Liver (tissue), 9 donors: Measurements from ENCODE around the gene PGC. TPM values are rescaled to one million over a fixed set of nuclear protein-coding genes. Genes with fewer than 3 reads are reported as not detected.

Experiments used
- DNase-seq: peaks from one replicate; pipeline ENCODE4 v3.0.0-alpha.2; 2017; ENCODE audit warnings: low spot score
- H3K27ac ChIP-seq, 2 donors: one replicate each; pipeline ENCODE4 v1.7.0; 2013; ENCODE audit warnings: inconsistent platforms in 2 of 2, low read length in 2 of 2, control low read depth in 1 of 2, low read depth in 1 of 2, mild to moderate bottlenecking in 1 of 2
- H3K27me3 ChIP-seq, 4 donors: one replicate each; pipeline versions ENCODE4 v1.6.1 to v1.7.0; 2013; ENCODE audit warnings: low read length in 3 of 4, inconsistent platforms in 1 of 4, mild to moderate bottlenecking in 1 of 4, moderate library complexity in 1 of 4; ENCODE audit not compliant: control insufficient read depth in 4 of 4, insufficient read depth in 4 of 4
- H3K36me3 ChIP-seq, 4 donors: one replicate each; pipeline versions ENCODE4 v1.6.1 to v1.7.0; 2013; ENCODE audit warnings: low read length in 3 of 4, mild to moderate bottlenecking in 3 of 4, low read depth in 1 of 4, moderate library complexity in 1 of 4; ENCODE audit not compliant: control insufficient read depth in 4 of 4, insufficient read depth in 3 of 4
- H3K4me1 ChIP-seq, 4 donors: one replicate each; pipeline versions ENCODE4 v1.6.1 to v1.7.0; 2013; ENCODE audit warnings: low read length in 3 of 4, mild to moderate bottlenecking in 3 of 4, moderate library complexity in 1 of 4; ENCODE audit not compliant: control insufficient read depth in 4 of 4, insufficient read depth in 4 of 4
- H3K4me3 ChIP-seq, 3 donors: one replicate each; pipeline versions ENCODE4 v1.6.1 to v1.7.0; 2013; ENCODE audit warnings: low read length in 3 of 3, control low read depth in 1 of 3, low read depth in 1 of 3, mild to moderate bottlenecking in 1 of 3
- H3K9ac ChIP-seq, 2 donors: one replicate each; pipeline ENCODE4 v1.7.0; 2013; ENCODE audit warnings: low read length in 2 of 2, mild to moderate bottlenecking in 2 of 2, moderate library complexity in 2 of 2, control low read depth in 1 of 2, low read depth in 1 of 2
- H3K9me3 ChIP-seq, 4 donors: one replicate each; pipeline versions ENCODE4 v1.6.1 to v1.7.0; 2013; ENCODE audit warnings: low read length in 3 of 4; ENCODE audit not compliant: control insufficient read depth in 4 of 4
- EGR1 ChIP-seq, 2 donors: IDR thresholded peaks; 2 replicates each; pipeline ENCODE4 v1.6.1; 2016 to 2018; ENCODE audit warnings: antibody characterized with exemption in 2 of 2, low read depth in 2 of 2
- FOXA1 ChIP-seq: IDR thresholded peaks from 2 replicates; pipeline ENCODE4 v1.6.1; 2016; ENCODE audit warnings: antibody characterized with exemption
- FOXA2 ChIP-seq: IDR thresholded peaks from 2 replicates; pipeline ENCODE4 v1.6.1; 2016; ENCODE audit warnings: antibody characterized with exemption
- GABPA ChIP-seq, 2 donors: IDR thresholded peaks in 1 of 2; conservative IDR thresholded peaks in 1 of 2; 2 replicates each; pipeline ENCODE4 v1.6.1; 2016; ENCODE audit warnings: antibody characterized with exemption in 2 of 2, mild to moderate bottlenecking in 1 of 2, moderate library complexity in 1 of 2
- HNF4A ChIP-seq, 2 donors: conservative IDR thresholded peaks; 2 replicates each; pipeline ENCODE4 v1.6.1; 2016; ENCODE audit warnings: antibody characterized with exemption in 2 of 2, mild to moderate bottlenecking in 2 of 2
- HNF4G ChIP-seq: IDR thresholded peaks from 2 replicates; pipeline ENCODE4 v1.6.1; 2016; ENCODE audit warnings: antibody characterized with exemption
- JUND ChIP-seq, 2 donors: IDR thresholded peaks; 2 replicates each; pipeline ENCODE4 v1.6.1; 2016; ENCODE audit warnings: antibody characterized with exemption in 2 of 2
- NR2F2 ChIP-seq: IDR thresholded peaks from 2 replicates; pipeline ENCODE4 v1.6.1; 2016; ENCODE audit warnings: antibody characterized with exemption
- RAD21 ChIP-seq, 2 donors: IDR thresholded peaks; 2 replicates each; pipeline ENCODE4 v1.6.1; 2016; ENCODE audit warnings: antibody characterized with exemption in 2 of 2, mild to moderate bottlenecking in 2 of 2
- RXRA ChIP-seq, 2 donors: IDR thresholded peaks; 2 replicates each; pipeline ENCODE4 v1.6.1; 2017 to 2018; ENCODE audit warnings: antibody characterized with exemption in 2 of 2, mild to moderate bottlenecking in 1 of 2
- SP1 ChIP-seq: IDR thresholded peaks from 2 replicates; pipeline ENCODE4 v1.6.1; 2018; ENCODE audit warnings: antibody characterized with exemption, mild to moderate bottlenecking
- TAF1 ChIP-seq: conservative IDR thresholded peaks from 2 replicates; pipeline ENCODE4 v1.6.1; 2016; ENCODE audit warnings: antibody characterized with exemption, mild to moderate bottlenecking
- YY1 ChIP-seq: IDR thresholded peaks from 2 replicates; pipeline ENCODE4 v1.6.1; 2016; ENCODE audit warnings: antibody characterized with exemption, mild to moderate bottlenecking
- WGBS: extraction: QIAGEN DNeasy Blood & Tissue Kit; methylation state at CpG from one replicate; pipeline ENCODE4 v1.1.7; 2013; 5-methylcytosine and 5-hydroxymethylcytosine counted together
- polyA plus RNA-seq, 2 donors: library from polyadenylated mRNA; stranded (reverse) in 1 of 2; unstranded in 1 of 2; fragments of 200-250 nt in 1 of 2; fragments of >200 nt in 1 of 2; fragmentation: Nextera tagmentation in 1 of 2; extraction: Ambion mirVana in 1 of 2; gene quantifications; one replicate each; pipeline versions ENCODE4 v1.2.1 to v1.2.3, GENCODE V29; 2013 to 2015
- total RNA-seq, 2 donors: library from RNA; depleted of rRNA; stranded (reverse); fragments of >200 nt; gene quantifications; one replicate each; pipeline ENCODE4 v1.2.3, GENCODE V29; 2014
- TF ChIP-seq, protein P1 (sequence below): IDR thresholded peaks from 2 replicates; pipeline ENCODE4 v1.6.1; 2016; ENCODE audit warnings: antibody characterized with exemption
- TF ChIP-seq, protein P2 (sequence below): IDR thresholded peaks from 2 replicates; pipeline ENCODE4 v1.6.1; 2016; ENCODE audit warnings: antibody characterized with exemption
- TF ChIP-seq, protein P3 (sequence below): fragments of 150-350 bp; IDR thresholded peaks from 2 replicates; pipeline ENCODE4 v1.5.1; 2017; ENCODE audit warnings: improper control_type of control experiment, low read depth, low read length; ENCODE audit not compliant: missing input control
- TF ChIP-seq, protein P4 (sequence below): IDR thresholded peaks from 2 replicates; pipeline ENCODE4 v1.6.1; 2016; ENCODE audit warnings: antibody characterized with exemption
- donor health status: healthy.
- donor health status: healthy.
- donor health status: healthy.
- donor health status: healthy.
- donor health status: healthy.

The PGC gene
- total and polyA plus RNA-seq, 4 donors: 0.05 to 0.18 TPM; not detected in 2

DNA sequence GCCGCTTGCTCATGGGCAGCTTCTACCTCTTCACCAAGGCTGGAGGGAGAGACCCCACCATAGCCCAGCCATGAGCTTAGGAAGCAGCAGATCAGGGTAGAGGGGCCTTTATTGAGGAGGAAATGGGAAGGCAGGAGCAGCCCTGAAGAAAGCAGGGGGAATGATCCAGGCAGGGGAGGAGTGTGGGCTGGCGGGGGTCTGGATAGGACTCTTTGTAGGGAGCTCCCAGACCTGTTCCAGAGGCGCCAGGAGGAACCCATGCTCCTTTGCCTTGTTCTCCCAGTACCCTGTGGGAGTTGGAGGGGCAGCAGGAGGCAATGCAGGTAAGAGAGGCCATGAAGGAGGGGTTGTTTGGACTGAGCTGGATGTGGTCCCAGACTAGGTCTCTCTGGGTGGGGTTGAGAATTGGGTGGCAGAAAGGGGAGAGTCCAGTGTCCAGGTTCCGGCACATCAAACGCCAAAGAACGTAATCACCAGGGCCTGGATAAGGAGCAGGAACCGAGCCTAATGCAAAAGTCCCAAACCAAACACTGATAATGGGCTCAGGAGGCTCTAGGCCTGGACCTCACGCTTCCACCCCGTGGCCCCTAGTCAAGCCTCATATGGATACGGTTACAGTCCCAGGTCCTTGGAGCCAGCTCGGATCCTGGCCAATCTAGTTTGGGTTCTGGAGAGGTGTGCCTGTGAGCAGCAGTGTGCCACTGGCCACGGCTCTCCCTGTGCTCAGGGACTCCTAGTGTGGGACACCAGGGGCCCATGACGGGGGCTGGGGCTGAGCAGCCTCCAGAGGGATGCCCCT, 12.1 kb upstream of the PGC start (continued):
- TF ChIP-seq, protein P1, sequence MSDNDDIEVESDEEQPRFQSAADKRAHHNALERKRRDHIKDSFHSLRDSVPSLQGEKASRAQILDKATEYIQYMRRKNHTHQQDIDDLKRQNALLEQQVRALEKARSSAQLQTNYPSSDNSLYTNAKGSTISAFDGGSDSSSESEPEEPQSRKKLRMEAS: no peak

DNA sequence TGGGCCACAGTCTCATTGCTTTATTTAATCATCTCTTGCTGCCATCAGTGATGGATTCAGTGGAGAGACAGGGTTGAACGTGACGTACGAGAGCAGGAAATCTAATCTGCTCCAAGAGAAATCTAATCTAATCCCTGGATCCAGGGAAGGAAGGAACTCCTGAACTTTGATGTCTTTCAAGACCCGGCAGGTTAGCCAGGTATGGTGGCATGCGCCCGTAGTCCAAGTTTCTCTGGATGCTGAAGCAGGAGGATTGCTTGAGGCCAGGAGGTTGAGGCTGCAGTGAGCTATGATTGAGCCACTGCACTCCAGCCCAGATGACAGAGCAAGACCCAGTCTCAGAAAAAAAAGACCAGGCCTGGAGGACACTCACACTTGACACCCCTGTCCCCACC, 11.4 kb upstream of the PGC start:
- no peak for DNase-seq
- 87% methylated on average over 6 of the region's 6 CpGs for WGBS
- no peak overlapping the region for H3K27ac ChIP-seq

DNA sequence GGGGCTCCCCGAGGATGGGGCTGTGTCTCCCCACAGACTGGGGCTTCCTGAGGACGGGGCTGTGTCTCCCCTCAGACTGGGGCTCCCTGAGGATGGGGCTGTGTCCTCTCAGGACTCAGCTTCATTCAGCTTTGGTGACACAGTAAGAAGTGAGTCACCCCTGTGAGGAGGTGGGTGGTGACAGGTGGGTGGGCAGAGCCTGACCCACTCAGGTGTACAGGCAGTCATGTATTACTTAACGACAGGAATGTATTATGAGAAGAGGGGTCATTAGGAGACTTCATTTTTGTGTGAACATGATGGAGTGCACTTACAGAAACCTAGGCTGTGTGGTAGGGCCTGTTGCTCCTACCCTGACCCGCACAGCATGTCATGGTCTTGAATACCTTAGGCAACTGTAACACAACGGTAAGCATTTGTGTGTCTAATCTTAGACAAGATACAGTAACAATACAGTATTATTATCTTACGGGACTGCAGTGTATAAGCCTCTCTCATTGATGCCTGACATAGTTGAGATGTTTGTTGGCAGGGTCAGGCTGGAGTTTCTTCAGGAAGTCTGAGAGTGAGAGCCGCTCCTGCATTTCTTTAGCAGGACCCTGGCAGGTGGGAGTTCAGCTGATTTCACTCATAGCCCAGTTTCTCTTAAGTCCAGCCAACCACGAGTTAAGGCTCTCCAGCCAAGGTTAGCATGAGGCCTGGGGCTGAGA, 10.9 kb upstream of the PGC start:
- Histone ChIP-seq H3K9me3 (no peaks in the 10 kb centered on the region), H3K27ac (no peak overlapping the region), H3K36me3 (no peaks in the 10 kb centered on the region), H3K9ac (no peak overlapping the region), H3K4me3 (no peak overlapping the region), H3K27me3 (no peaks in the 10 kb centered on the region), H3K4me1 (no peaks in the 10 kb centered on the region)
- WGBS: 85% methylated on average over 8 of the region's 8 CpGs
- no peak for DNase-seq
- TF ChIP-seq, protein P2, sequence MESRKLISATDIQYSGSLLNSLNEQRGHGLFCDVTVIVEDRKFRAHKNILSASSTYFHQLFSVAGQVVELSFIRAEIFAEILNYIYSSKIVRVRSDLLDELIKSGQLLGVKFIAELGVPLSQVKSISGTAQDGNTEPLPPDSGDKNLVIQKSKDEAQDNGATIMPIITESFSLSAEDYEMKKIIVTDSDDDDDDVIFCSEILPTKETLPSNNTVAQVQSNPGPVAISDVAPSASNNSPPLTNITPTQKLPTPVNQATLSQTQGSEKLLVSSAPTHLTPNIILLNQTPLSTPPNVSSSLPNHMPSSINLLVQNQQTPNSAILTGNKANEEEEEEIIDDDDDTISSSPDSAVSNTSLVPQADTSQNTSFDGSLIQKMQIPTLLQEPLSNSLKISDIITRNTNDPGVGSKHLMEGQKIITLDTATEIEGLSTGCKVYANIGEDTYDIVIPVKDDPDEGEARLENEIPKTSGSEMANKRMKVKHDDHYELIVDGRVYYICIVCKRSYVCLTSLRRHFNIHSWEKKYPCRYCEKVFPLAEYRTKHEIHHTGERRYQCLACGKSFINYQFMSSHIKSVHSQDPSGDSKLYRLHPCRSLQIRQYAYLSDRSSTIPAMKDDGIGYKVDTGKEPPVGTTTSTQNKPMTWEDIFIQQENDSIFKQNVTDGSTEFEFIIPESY: no peak
- no peak for TF ChIP-seq HNF4A (conservative IDR thresholded peaks at IDR 0.05)
- TF ChIP-seq EGR1 (IDR thresholded peaks at IDR 0.05; ENCODE audit: low read depth in 2 of 2): no peak
- no peak for TF ChIP-seq RXRA (IDR thresholded peaks at IDR 0.05)
- TF ChIP-seq, protein P1: no peak
- no peak for TF ChIP-seq GABPA (IDR thresholded peaks at IDR 0.05 in 1 of 2, conservative IDR thresholded peaks at IDR 0.05 in 1 of 2)

More for the DNA sequence above, 11.4 kb upstream of the PGC start:
- Histone ChIP-seq H3K9me3 (no peaks in the 10 kb centered on the region), H3K9ac (no peak overlapping the region), H3K36me3 (no peaks in the 10 kb centered on the region), H3K4me1 (no peaks in the 10 kb centered on the region), H3K27me3 (no peaks in the 10 kb centered on the region), H3K4me3 (no peak overlapping the region)
- TF ChIP-seq FOXA2 (no peak), HNF4G (no peak), HNF4A (conservative IDR thresholded peaks at IDR 0.05) (no peak), RXRA (IDR thresholded peaks at IDR 0.05) (no peak)
- TF ChIP-seq, protein P1: no peak

DNA sequence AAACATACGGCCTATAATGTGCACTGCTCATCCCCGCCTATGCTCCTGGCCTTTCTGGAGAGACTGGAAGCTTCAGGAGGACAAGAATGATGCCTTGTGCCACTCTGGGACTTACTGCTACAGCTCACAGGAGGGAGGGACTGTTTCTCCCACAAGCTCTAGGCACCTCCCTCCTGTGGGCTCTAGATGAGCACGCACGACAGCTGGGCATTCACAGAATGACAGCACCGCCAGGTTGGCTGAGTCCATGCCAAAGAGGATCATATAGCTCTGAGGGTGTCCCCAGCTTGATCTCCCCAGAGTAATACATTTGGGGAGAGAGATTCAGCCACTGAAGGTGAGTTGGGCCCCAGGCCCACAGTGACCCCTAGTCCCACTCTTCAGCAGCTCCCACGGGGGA, 10.1 kb upstream of the PGC start:
- WGBS: 93% methylated on average over 6 of the region's 6 CpGs

More for the DNA sequence above, 10.1 kb upstream of the PGC start:
- Histone ChIP-seq H3K27ac (no peak overlapping the region), H3K4me1 (no peaks in the 10 kb centered on the region), H3K9me3 (no peaks in the 10 kb centered on the region), H3K9ac (no peak overlapping the region), H3K36me3 (no peaks in the 10 kb centered on the region), H3K27me3 (no peaks in the 10 kb centered on the region), H3K4me3 (no peak overlapping the region)
- DNase-seq: no peak
- TF ChIP-seq, protein P2: no peak
- TF ChIP-seq FOXA1 (no peak), HNF4A (conservative IDR thresholded peaks at IDR 0.05) (no peak), JUND (IDR thresholded peaks at IDR 0.05) (no peak), SP1 (no peak), FOXA2 (no peak), EGR1 (IDR thresholded peaks at IDR 0.05; ENCODE audit: low read depth in 2 of 2) (no peak), RAD21 (IDR thresholded peaks at IDR 0.05) (no peak), NR2F2 (no peak), HNF4G (no peak), YY1 (no peak), GABPA (IDR thresholded peaks at IDR 0.05 in 1 of 2, conservative IDR thresholded peaks at IDR 0.05 in 1 of 2) (no peak), TAF1 (no peak)
- TF ChIP-seq, protein P3, sequence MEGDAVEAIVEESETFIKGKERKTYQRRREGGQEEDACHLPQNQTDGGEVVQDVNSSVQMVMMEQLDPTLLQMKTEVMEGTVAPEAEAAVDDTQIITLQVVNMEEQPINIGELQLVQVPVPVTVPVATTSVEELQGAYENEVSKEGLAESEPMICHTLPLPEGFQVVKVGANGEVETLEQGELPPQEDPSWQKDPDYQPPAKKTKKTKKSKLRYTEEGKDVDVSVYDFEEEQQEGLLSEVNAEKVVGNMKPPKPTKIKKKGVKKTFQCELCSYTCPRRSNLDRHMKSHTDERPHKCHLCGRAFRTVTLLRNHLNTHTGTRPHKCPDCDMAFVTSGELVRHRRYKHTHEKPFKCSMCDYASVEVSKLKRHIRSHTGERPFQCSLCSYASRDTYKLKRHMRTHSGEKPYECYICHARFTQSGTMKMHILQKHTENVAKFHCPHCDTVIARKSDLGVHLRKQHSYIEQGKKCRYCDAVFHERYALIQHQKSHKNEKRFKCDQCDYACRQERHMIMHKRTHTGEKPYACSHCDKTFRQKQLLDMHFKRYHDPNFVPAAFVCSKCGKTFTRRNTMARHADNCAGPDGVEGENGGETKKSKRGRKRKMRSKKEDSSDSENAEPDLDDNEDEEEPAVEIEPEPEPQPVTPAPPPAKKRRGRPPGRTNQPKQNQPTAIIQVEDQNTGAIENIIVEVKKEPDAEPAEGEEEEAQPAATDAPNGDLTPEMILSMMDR: no peak
- TF ChIP-seq, protein P4, sequence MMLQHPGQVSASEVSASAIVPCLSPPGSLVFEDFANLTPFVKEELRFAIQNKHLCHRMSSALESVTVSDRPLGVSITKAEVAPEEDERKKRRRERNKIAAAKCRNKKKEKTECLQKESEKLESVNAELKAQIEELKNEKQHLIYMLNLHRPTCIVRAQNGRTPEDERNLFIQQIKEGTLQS: no peak
